Measurements from ENCODE around the gene PRSS56. TPM values are rescaled to one million over a fixed set of nuclear protein-coding genes. Genes with fewer than 3 reads are reported as not detected.

PRSS56 gene
- total and polyA plus RNA-seq, 2 donors (not counting 1 experiment from before 2014, with no cell fraction given), result not detected

DNA sequence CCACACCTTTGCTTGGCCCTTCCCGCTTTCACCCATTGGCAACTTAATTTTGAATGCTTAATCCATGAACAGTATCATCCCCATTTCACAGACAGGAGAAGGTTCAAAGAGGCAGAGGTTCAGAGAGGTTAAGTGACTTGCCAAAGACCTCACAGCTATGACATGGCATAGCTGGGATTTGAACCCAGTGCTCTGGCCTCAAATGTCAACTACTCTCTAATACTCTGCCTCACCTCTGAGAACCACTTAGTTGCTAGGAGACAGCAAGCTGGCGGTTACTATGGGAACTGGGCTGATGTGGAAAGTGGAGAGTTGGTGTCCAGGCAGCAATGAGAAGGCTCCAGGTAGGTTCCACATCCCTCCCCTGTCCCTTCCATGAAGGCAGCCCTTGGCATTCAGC is 15.8 kb upstream of the PRSS56 start:
- no peaks in the 10 kb centered on the region for H3K79me2 ChIP-seq (ENCODE audit: control insufficient read depth, insufficient read depth, low read length)
- H3K9me3 ChIP-seq (ENCODE audit: control insufficient read depth, insufficient read depth, low read depth, low read length), result no peaks in the 10 kb centered on the region
- H3K4me2 ChIP-seq (ENCODE audit: extremely low read depth, insufficient read depth, low read length), result no peak overlapping the region
- no peak overlapping the region for H3K9ac ChIP-seq (ENCODE audit: insufficient read depth, low read length)
- H3K27ac ChIP-seq (ENCODE audit: insufficient read depth, low read length), result no peak overlapping the region
- no peak for DNase-seq (ENCODE audit: low read depth in 2 of 2)
- H3K36me3 ChIP-seq (ENCODE audit: control insufficient read depth, insufficient read depth, low read length), result no peaks in the 10 kb centered on the region
- peaks cover 21% of the 10 kb centered on the region for H3K27me3 ChIP-seq (ENCODE audit: control insufficient read depth, insufficient read depth, low read length)
- no peaks in the 10 kb centered on the region for H4K20me1 ChIP-seq (ENCODE audit: control insufficient read depth, extremely low read depth, insufficient read depth, low read length)
- H2AFZ ChIP-seq (ENCODE audit: low read length), result no peak overlapping the region
- H3K4me3 ChIP-seq (replicated peaks in 1 of 4; ENCODE audit: control extremely low read depth in 1 of 4, insufficient read depth in 1 of 4, low read depth in 3 of 4, low read length in 4 of 4), result no peak overlapping the region
- TF ChIP-seq, protein P1, sequence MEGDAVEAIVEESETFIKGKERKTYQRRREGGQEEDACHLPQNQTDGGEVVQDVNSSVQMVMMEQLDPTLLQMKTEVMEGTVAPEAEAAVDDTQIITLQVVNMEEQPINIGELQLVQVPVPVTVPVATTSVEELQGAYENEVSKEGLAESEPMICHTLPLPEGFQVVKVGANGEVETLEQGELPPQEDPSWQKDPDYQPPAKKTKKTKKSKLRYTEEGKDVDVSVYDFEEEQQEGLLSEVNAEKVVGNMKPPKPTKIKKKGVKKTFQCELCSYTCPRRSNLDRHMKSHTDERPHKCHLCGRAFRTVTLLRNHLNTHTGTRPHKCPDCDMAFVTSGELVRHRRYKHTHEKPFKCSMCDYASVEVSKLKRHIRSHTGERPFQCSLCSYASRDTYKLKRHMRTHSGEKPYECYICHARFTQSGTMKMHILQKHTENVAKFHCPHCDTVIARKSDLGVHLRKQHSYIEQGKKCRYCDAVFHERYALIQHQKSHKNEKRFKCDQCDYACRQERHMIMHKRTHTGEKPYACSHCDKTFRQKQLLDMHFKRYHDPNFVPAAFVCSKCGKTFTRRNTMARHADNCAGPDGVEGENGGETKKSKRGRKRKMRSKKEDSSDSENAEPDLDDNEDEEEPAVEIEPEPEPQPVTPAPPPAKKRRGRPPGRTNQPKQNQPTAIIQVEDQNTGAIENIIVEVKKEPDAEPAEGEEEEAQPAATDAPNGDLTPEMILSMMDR (conservative IDR thresholded peaks at IDR 0.05 in 1 of 2, IDR thresholded peaks at IDR 0.05 in 1 of 2; ENCODE audit: low read depth in 1 of 2, low read length in 2 of 2), result no peak
- TF ChIP-seq EZH2 (IDR thresholded peaks at IDR 0.05; ENCODE audit: low read length, missing control alignments), result no peak
- H3K4me1 ChIP-seq (ENCODE audit: control insufficient read depth, extremely low read depth, insufficient read depth, low read length), result no peaks in the 10 kb centered on the region

DNA sequence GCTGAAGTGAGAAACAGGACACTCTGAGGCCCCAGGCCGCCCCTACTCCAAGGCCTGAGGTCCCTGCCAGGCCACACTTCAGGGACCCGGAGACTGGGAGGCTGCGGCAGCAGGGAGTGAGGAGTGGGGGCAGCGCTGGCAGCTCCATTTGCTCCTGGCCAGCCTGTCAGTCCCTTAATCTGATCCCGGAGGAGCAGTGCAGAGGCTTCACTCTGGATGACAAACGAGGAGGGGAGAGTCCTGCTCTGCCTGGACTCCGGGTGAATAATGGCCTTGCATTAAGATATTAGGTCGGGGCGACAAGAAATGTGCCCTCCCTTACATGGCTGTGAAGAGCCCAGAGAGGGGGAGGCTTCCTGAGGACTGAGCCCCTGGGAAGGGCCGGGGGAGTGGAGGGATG is 14.3 kb upstream of the PRSS56 start:
- Histone ChIP-seq H4K20me1 (ENCODE audit: control insufficient read depth, extremely low read depth, insufficient read depth, low read length) (no peaks in the 10 kb centered on the region), H3K4me3 (replicated peaks in 1 of 4; ENCODE audit: control extremely low read depth in 1 of 4, insufficient read depth in 1 of 4, low read depth in 3 of 4, low read length in 4 of 4) (no peak overlapping the region), H3K4me2 (ENCODE audit: extremely low read depth, insufficient read depth, low read length) (no peak overlapping the region), H3K79me2 (ENCODE audit: control insufficient read depth, insufficient read depth, low read length) (no peaks in the 10 kb centered on the region), H3K4me1 (ENCODE audit: control insufficient read depth, extremely low read depth, insufficient read depth, low read length) (no peaks in the 10 kb centered on the region), H3K9me3 (ENCODE audit: control insufficient read depth, insufficient read depth, low read depth, low read length) (no peaks in the 10 kb centered on the region), H3K27me3 (ENCODE audit: control insufficient read depth, insufficient read depth, low read length) (peaks cover 21% of the 10 kb centered on the region), H2AFZ (ENCODE audit: low read length) (no peak overlapping the region), H3K9ac (ENCODE audit: insufficient read depth, low read length) (no peak overlapping the region), H3K27ac (ENCODE audit: insufficient read depth, low read length) (no peak overlapping the region), H3K36me3 (ENCODE audit: control insufficient read depth, insufficient read depth, low read length) (no peaks in the 10 kb centered on the region)
- no peak for DNase-seq (ENCODE audit: low read depth in 2 of 2)
- TF ChIP-seq EZH2 (IDR thresholded peaks at IDR 0.05; ENCODE audit: low read length, missing control alignments), result no peak
- TF ChIP-seq, protein P1 (conservative IDR thresholded peaks at IDR 0.05 in 1 of 2, IDR thresholded peaks at IDR 0.05 in 1 of 2; ENCODE audit: low read depth in 1 of 2, low read length in 2 of 2), result no peak

DNA sequence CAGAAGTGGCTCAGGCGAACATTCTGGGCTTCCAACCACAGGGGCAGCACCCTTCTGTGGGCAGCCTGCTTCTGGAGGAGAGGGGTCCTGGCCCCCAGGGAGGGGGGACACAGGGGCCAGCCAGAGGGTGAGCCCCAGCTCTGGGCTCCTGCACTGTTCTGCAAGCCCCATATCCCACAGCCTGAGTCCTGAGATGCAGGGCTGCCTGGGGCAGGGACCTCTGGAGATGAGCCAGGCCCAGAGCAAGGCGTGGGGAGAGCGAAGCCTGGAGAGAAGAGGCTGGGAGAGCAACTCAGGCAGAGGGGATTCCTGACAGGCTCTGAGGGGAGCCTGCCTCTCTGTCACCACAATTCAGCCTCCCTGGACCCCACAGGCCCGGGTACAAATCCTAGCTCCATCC is 13.5 kb upstream of the PRSS56 start:
- H3K9me3 ChIP-seq (ENCODE audit: control insufficient read depth, insufficient read depth, low read depth, low read length), result no peaks in the 10 kb centered on the region
- H3K4me1 ChIP-seq (ENCODE audit: control insufficient read depth, extremely low read depth, insufficient read depth, low read length), result no peaks in the 10 kb centered on the region
- no peak overlapping the region for H3K4me3 ChIP-seq (replicated peaks in 1 of 4; ENCODE audit: control extremely low read depth in 1 of 4, insufficient read depth in 1 of 4, low read depth in 3 of 4, low read length in 4 of 4)
- no peaks in the 10 kb centered on the region for H3K79me2 ChIP-seq (ENCODE audit: control insufficient read depth, insufficient read depth, low read length)
- H4K20me1 ChIP-seq (ENCODE audit: control insufficient read depth, extremely low read depth, insufficient read depth, low read length), result no peaks in the 10 kb centered on the region
- no peak overlapping the region for H2AFZ ChIP-seq (ENCODE audit: low read length)
- no peaks in the 10 kb centered on the region for H3K36me3 ChIP-seq (ENCODE audit: control insufficient read depth, insufficient read depth, low read length)
- H3K9ac ChIP-seq (ENCODE audit: insufficient read depth, low read length), result no peak overlapping the region
- peaks cover 21% of the 10 kb centered on the region for H3K27me3 ChIP-seq (ENCODE audit: control insufficient read depth, insufficient read depth, low read length)
- no peak overlapping the region for H3K27ac ChIP-seq (ENCODE audit: insufficient read depth, low read length)
- TF ChIP-seq EZH2 (IDR thresholded peaks at IDR 0.05; ENCODE audit: low read length, missing control alignments), result no peak
- TF ChIP-seq, protein P1 (conservative IDR thresholded peaks at IDR 0.05 in 1 of 2, IDR thresholded peaks at IDR 0.05 in 1 of 2; ENCODE audit: low read depth in 1 of 2, low read length in 2 of 2), result no peak
- H3K4me2 ChIP-seq (ENCODE audit: extremely low read depth, insufficient read depth, low read length), result no peak overlapping the region
- no peak for DNase-seq (ENCODE audit: low read depth in 2 of 2)

Data from fibroblast of lung (primary cell).